NCI-H510A treated with DMSO at 0.1 percent for 48 hours (cell line): ENCODE measurements around the gene PEDS1.
A peak's percentile ranks its signal among the peaks of the same experiment; 100 is the strongest.
"Not testable (repeated sequence)": the region's sequence is repeated elsewhere in the genome, so short reads cannot be mapped to it uniquely, and the experiment has no call there.

Experiments
- DNase-seq: peaks from one replicate; lab custom pipeline; 2025; lab: John Stamatoyannopoulos, UW

The PEDS1 gene

DNA sequence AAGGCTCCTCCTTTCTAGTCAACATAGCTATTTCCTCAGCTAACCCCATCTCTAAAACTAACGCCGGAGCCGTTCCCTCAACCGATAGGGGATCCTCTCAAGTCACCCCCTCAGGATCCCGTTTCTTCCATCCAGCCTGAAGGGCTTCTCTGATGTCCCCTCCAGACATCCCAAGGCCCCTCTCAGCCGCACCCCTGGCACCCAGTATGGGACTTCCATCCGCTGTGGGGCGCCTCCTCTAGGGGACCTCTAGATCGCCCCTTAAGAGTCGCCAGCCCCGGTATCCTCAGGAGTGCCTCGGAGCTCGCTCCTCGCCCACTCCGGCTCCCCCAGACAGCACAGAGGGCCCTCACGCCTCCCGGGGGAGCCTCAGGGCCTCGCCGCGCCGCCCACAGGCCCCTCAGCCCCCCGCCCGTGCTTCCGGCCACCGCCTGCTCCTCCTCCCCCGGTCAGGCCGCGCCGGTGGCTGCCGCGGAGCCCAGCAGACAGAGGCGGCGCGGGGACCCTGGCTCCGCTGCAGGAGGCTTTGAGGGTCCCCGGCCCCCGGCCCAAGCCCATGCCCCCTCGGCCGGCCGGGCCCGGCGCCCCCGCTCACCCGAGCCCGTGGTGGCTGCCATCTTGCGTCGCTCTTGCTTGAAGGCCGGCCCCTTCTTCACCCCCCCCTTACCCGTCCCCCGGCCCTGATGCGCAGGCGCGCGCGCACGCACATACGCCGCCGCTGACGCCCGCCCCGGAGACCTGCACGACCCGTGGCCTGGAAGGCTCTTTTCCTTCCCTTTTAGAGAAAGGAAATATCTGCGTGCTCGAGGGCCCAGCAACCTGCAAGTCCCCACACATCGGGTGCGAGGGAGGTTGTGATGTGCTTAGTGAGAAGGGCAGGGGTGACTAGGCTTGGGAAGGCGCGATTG lies 40.8 kb downstream of the PEDS1 start, which contains the start of gene UBE2V1:
TSS of gene UBE2V1 (minus strand) at position 639 of the 908 bp plus-strand sequence. CDS start at position 617, 22 bp downstream.
- DNase-seq, result peak; percentile 71

GRCh38 chr20:50111829-50112495 lies 41.6 kb downstream of the PEDS1 start:
- DNase-seq, result no peak

- no peak for DNase-seq
These were observed 42.2 kb downstream of the PEDS1 start for GRCh38 chr20:50111120-50111828.

GRCh38 chr20:50110141-50111047 lies 43.1 kb downstream of the PEDS1 start:
- DNase-seq, result no peak

- DNase-seq, result no peak
These were observed 44.8 kb downstream of the PEDS1 start for GRCh38 chr20:50108556-50109235.

- no peak for DNase-seq
These were observed 45.7 kb downstream of the PEDS1 start for GRCh38 chr20:50107796-50108331.

- no peak for DNase-seq
These were observed 46.4 kb downstream of the PEDS1 start for GRCh38 chr20:50107086-50107660.

GRCh38 chr20:50106669-50107068 lies 46.9 kb downstream of the PEDS1 start:
- not testable (repeated sequence) for DNase-seq
